Neural progenitor cell (in vitro differentiated cells): ENCODE data around the gene NF1. TPM values are rescaled to one million over a fixed set of nuclear protein-coding genes. Genes with fewer than 3 reads are reported as not detected.

Experiments
- DNase-seq: peaks from one replicate; pipeline ENCODE4 v3.0.0-alpha.2; 2016; ENCODE audit warnings: low spot score
- H2AFZ ChIP-seq: fragments of 200-600 bp; sonication (generic); replicated peaks from 2 replicates; pipeline ENCODE4 v1.6.1; 2016; ENCODE audit warnings: antibody characterized with exemption
- H3F3A ChIP-seq: fragments of 200-600 bp; sonication (generic); 2 replicates; pipeline ENCODE4 v1.6.1; 2016; ENCODE audit warnings: antibody characterized with exemption, low read depth
- H3K27ac ChIP-seq: fragments of 200-600 bp; sonication (generic); 2 replicates; pipeline ENCODE4 v1.5.1; 2016; ENCODE audit warnings: mild to moderate bottlenecking
- H3K27me3 ChIP-seq: fragments of 200-600 bp; sonication (generic); 2 replicates; pipeline ENCODE4 v1.6.1; 2016; ENCODE audit warnings: mild to moderate bottlenecking, moderate library complexity
- H3K36me3 ChIP-seq: fragments of 200-600 bp; sonication (generic); 2 replicates; pipeline ENCODE4 v1.5.1; 2016
- H3K4me1 ChIP-seq: fragments of 200-600 bp; sonication (generic); 2 replicates; pipeline ENCODE4 v1.6.1; 2016; ENCODE audit warnings: mixed run types
- H3K4me2 ChIP-seq: fragments of 200-600 bp; sonication (generic); 2 replicates; pipeline ENCODE4 v1.6.1; 2016
- H3K4me3 ChIP-seq: fragments of 200-600 bp; sonication (generic); 2 replicates; pipeline ENCODE4 v1.5.1; 2016
- H3K79me2 ChIP-seq: fragments of 200-600 bp; sonication (generic); 2 replicates; pipeline ENCODE4 v1.6.1; 2016; ENCODE audit warnings: low read depth
- H3K9ac ChIP-seq: fragments of 200-600 bp; sonication (generic); 2 replicates; pipeline ENCODE4 v1.6.1; 2016
- H3K9me3 ChIP-seq: fragments of 200-600 bp; sonication (generic); 2 replicates; pipeline ENCODE4 v1.5.1; 2016; ENCODE audit warnings: low read depth
- H4K20me1 ChIP-seq: fragments of 200-600 bp; sonication (generic); 2 replicates; pipeline ENCODE4 v1.6.1; 2016; ENCODE audit warnings: low read depth
- H3K27ac Mint-ChIP-seq: 3 replicates; pipeline ENCODE4 v1.8.0; 2021; ENCODE audit warnings: mixed read lengths
- H3K27me3 Mint-ChIP-seq: 2 replicates; pipeline ENCODE4 v1.8.0; 2022; ENCODE audit warnings: low read depth, mild to moderate bottlenecking, inconsistent platforms, moderate library complexity, mixed read lengths; ENCODE audit not compliant: insufficient read depth
- H3K36me3 Mint-ChIP-seq: 3 replicates; pipeline ENCODE4 v1.8.0; 2021; ENCODE audit warnings: mixed read lengths
- H3K4me1 Mint-ChIP-seq: 3 replicates; pipeline ENCODE4 v1.8.0; 2021; ENCODE audit warnings: mixed read lengths
- H3K4me3 Mint-ChIP-seq: 3 replicates; pipeline ENCODE4 v1.8.0; 2021; ENCODE audit warnings: mild to moderate bottlenecking, moderate library complexity, mixed read lengths
- H3K9me3 Mint-ChIP-seq: 3 replicates; pipeline ENCODE4 v1.8.0; 2020; ENCODE audit warnings: mixed read lengths
- EZH2 ChIP-seq: fragments of 200-600 bp; sonication (generic); IDR thresholded peaks from 2 replicates; pipeline ENCODE4 v1.6.1; 2017; ENCODE audit warnings: antibody characterized with exemption, mild to moderate bottlenecking, moderate library complexity
- EZH2phosphoT487 ChIP-seq: fragments of 200-600 bp; sonication (generic); IDR thresholded peaks from 2 replicates; pipeline ENCODE4 v1.6.1; 2017; ENCODE audit warnings: antibody characterized with exemption
- total RNA-seq: library from RNA; depleted of rRNA; stranded (reverse); fragments of >200 nt; gene quantifications from 2 replicates; pipeline ENCODE4 v1.2.3, GENCODE V29; 2015; ENCODE audit warnings: low replicate concordance
- TF ChIP-seq, protein P1 (sequence below): fragments of 200-600 bp; sonication (generic); IDR thresholded peaks from 2 replicates; pipeline ENCODE4 v1.5.1; 2017; ENCODE audit warnings: antibody characterized with exemption, mild to moderate bottlenecking

Gene NF1
- total RNA-seq, 1 donor from 2014 or later = 54.8 TPM

DNA sequence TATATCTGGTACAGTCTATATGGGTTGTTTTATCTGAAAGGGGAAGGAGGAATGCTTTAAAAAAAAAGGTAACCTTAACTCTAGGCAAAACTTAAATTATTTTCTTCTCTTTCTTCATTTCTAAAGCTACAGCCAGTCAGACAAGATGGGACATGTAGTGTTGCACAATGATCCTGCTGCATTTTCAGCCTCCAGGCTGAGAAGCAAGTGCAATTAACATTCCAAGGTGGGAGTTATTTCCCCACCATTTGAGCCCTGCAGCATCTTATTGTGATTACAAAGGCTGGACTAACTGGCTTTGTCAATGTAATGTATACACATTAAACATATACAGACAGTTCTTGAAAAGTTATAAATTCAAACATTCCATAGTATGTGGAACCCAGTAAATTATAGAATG, 22.6 kb upstream of the NF1 start:
- Histone ChIP-seq H3K4me3 (no peak overlapping the region), H4K20me1 (no peaks in the 10 kb centered on the region), H3F3A (peaks cover 12% of the 10 kb centered on the region), H2AFZ (no peak overlapping the region), H3K36me3 (no peaks in the 10 kb centered on the region), H3K27ac (no peak overlapping the region), H3K4me2 (peak overlapping the region; percentile 27), H3K9me3 (no peaks in the 10 kb centered on the region), H3K79me2 (no peaks in the 10 kb centered on the region), H3K9ac (no peak overlapping the region), H3K4me1 (peaks cover 26% of the 10 kb centered on the region), H3K27me3 (no peaks in the 10 kb centered on the region)
- Mint-ChIP-seq H3K4me3 (no peak overlapping the region), H3K27me3 (no peaks in the 10 kb centered on the region), H3K9me3 (no peaks in the 10 kb centered on the region), H3K4me1 (peaks cover 15% of the 10 kb centered on the region), H3K27ac (no peak overlapping the region), H3K36me3 (no peaks in the 10 kb centered on the region)
- peak; percentile 63 for DNase-seq
- TF ChIP-seq, protein P1, sequence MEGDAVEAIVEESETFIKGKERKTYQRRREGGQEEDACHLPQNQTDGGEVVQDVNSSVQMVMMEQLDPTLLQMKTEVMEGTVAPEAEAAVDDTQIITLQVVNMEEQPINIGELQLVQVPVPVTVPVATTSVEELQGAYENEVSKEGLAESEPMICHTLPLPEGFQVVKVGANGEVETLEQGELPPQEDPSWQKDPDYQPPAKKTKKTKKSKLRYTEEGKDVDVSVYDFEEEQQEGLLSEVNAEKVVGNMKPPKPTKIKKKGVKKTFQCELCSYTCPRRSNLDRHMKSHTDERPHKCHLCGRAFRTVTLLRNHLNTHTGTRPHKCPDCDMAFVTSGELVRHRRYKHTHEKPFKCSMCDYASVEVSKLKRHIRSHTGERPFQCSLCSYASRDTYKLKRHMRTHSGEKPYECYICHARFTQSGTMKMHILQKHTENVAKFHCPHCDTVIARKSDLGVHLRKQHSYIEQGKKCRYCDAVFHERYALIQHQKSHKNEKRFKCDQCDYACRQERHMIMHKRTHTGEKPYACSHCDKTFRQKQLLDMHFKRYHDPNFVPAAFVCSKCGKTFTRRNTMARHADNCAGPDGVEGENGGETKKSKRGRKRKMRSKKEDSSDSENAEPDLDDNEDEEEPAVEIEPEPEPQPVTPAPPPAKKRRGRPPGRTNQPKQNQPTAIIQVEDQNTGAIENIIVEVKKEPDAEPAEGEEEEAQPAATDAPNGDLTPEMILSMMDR = no peak
- no peak for TF ChIP-seq EZH2
- TF ChIP-seq EZH2phosphoT487 = no peak

DNA sequence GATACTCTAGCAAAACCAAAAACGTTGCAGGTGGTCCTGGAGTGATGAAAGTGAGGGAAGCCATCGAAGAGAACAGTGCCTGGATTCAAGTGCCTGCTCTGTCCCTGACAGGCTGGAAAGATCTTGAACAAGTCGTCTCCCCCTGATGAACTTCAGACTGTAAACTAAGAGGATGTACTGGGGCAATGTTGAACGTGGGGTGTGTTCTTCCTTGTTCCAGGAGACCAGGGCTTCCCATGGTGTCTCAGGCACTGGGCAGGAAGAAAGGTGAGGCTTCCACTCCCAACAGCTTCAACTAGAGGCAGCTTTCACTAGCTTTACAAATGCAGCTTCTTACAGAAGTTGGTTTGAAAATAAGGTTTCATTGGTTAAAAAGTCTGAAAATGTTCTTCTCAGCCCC, 21.4 kb upstream of the NF1 start:
- no peaks in the 10 kb centered on the region for H3K9me3 ChIP-seq
- no peak overlapping the region for H3K4me2 ChIP-seq
- no peak overlapping the region for H2AFZ ChIP-seq
- H3K4me1 ChIP-seq = peaks cover 26% of the 10 kb centered on the region
- H4K20me1 ChIP-seq = no peaks in the 10 kb centered on the region
- no peak for DNase-seq
- Mint-ChIP-seq H3K27ac (no peak overlapping the region), H3K4me1 (peaks cover 11% of the 10 kb centered on the region), H3K36me3 (no peaks in the 10 kb centered on the region), H3K9me3 (no peaks in the 10 kb centered on the region), H3K27me3 (no peaks in the 10 kb centered on the region), H3K4me3 (no peak overlapping the region)
- peaks cover 12% of the 10 kb centered on the region for H3F3A ChIP-seq
- H3K27me3 ChIP-seq = no peaks in the 10 kb centered on the region
- TF ChIP-seq EZH2 = no peak
- TF ChIP-seq, protein P1 = no peak
- no peak for TF ChIP-seq EZH2phosphoT487
- no peaks in the 10 kb centered on the region for H3K79me2 ChIP-seq
- no peak overlapping the region for H3K4me3 ChIP-seq
- no peaks in the 10 kb centered on the region for H3K36me3 ChIP-seq
- no peak overlapping the region for H3K27ac ChIP-seq
- H3K9ac ChIP-seq = no peak overlapping the region

DNA sequence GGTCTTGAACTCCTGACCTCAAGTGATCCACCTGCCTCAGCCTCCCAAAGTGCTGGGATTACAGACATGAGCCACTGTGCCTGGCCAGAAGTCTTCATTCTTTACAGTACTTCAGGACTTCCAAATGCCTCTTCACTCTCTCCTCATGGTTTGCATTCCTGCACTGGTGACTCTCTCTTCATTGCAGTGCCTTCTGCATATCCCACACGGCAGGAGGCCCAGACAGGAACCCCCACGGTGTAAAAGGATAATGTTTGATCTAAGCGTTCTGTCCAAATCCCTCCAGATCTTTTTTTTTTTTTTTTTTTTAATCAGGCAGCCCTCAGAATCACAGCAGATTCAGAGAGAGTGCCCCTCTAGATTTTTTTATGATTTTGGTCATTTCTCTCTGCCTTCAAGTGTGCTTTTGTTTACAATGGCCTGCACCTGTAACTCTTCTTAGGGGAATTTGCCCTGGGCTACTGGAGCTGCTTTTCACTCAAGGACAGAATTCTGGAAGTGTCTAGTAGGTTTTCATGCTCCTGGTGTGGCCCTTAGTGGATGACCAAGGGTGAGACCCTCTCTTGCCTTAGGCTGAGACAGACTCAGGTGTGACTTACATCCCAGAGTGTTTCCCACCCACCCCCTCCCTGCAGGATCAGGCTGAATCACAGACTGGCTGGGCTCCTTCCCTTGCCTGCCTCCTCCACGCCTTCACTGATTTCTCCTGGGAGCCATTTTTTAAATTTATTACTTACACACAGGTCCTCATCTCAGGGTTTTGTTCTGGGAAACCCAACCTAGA, 19.8 kb upstream of the NF1 start:
- no peak overlapping the region for H3K4me2 ChIP-seq
- peaks cover 26% of the 10 kb centered on the region for H3K4me1 ChIP-seq
- H3K27me3 ChIP-seq = no peaks in the 10 kb centered on the region
- Mint-ChIP-seq H3K4me1 (peaks cover 11% of the 10 kb centered on the region), H3K27ac (no peak overlapping the region), H3K4me3 (no peak overlapping the region), H3K9me3 (no peaks in the 10 kb centered on the region), H3K36me3 (no peaks in the 10 kb centered on the region), H3K27me3 (peaks cover under 1% of the 10 kb centered on the region)
- no peak for TF ChIP-seq EZH2
- H3K9ac ChIP-seq = no peak overlapping the region
- peak; percentile 56 for DNase-seq
- peaks cover 12% of the 10 kb centered on the region for H3F3A ChIP-seq
- H4K20me1 ChIP-seq = no peaks in the 10 kb centered on the region
- no peak overlapping the region for H2AFZ ChIP-seq
- no peaks in the 10 kb centered on the region for H3K9me3 ChIP-seq
- H3K79me2 ChIP-seq = no peaks in the 10 kb centered on the region
- H3K27ac ChIP-seq = no peak overlapping the region
- H3K4me3 ChIP-seq = no peak overlapping the region
- H3K36me3 ChIP-seq = no peaks in the 10 kb centered on the region

DNA sequence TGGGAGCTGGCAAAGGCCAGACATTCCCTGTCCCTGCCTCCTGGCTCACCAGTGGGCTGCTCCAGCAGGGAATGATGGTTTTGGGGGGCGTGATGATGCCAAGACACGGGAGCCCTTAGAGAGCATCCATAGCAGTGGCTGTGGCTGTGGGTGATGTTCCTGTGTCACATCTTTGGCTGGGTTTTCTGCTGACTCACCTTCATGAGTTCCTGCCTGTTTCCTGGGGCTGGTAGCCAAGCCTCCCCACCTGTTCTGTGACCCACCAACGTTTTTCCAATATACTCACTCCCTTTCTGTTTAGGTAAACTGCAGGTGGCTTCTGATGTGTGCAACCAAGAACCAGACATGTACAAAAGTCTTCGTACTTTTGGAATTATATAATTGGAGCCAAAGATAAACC, 16.5 kb upstream of the NF1 start:
- H3K9me3 ChIP-seq = no peaks in the 10 kb centered on the region
- Mint-ChIP-seq H3K4me3 (no peak overlapping the region), H3K36me3 (no peaks in the 10 kb centered on the region), H3K27ac (no peak overlapping the region), H3K4me1 (peaks cover 11% of the 10 kb centered on the region), H3K9me3 (no peaks in the 10 kb centered on the region), H3K27me3 (peaks cover 2% of the 10 kb centered on the region)
- no peak overlapping the region for H2AFZ ChIP-seq
- H3K4me1 ChIP-seq = peaks cover 7% of the 10 kb centered on the region
- no peaks in the 10 kb centered on the region for H3K27me3 ChIP-seq
- DNase-seq = no peak
- peaks cover 12% of the 10 kb centered on the region for H3F3A ChIP-seq
- no peaks in the 10 kb centered on the region for H3K79me2 ChIP-seq
- H3K9ac ChIP-seq = no peak overlapping the region
- no peak overlapping the region for H3K4me2 ChIP-seq
- H3K36me3 ChIP-seq = no peaks in the 10 kb centered on the region
- no peak overlapping the region for H3K4me3 ChIP-seq
- H3K27ac ChIP-seq = no peak overlapping the region
- H4K20me1 ChIP-seq = no peaks in the 10 kb centered on the region
- TF ChIP-seq, protein P1 = no peak
- TF ChIP-seq EZH2 (no peak), EZH2phosphoT487 (no peak)
